ENCODE measurements around the gene GAS2L2.

GAS2L2 gene

DNA sequence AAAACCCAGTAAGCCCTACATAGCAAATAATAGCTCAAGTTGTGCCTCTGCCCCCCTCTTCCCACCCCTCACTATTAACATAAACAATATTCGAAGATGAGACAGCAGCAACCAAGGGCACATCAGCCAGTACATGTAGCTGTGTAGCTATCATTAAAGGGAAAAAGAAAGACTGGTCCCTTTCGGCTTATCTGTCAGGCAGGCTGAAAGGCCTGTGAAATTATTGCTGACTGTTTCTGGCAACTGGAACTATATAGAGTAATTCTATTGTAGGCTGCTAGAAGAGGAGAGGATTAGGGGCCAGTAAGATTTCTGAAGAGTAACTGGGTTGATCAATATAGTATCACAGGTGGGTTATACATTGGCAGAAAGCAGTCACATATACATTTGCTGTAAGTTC is 58.1 kb downstream of the GAS2L2 start:
- H3K36me3 ChIP-seq, result peaks cover 42% of the 10 kb centered on the region
- H3K9me3 ChIP-seq (ENCODE audit: severe bottlenecking), result no peaks in the 10 kb centered on the region
- DNase-seq, result no peak
- TF ChIP-seq, protein P1, sequence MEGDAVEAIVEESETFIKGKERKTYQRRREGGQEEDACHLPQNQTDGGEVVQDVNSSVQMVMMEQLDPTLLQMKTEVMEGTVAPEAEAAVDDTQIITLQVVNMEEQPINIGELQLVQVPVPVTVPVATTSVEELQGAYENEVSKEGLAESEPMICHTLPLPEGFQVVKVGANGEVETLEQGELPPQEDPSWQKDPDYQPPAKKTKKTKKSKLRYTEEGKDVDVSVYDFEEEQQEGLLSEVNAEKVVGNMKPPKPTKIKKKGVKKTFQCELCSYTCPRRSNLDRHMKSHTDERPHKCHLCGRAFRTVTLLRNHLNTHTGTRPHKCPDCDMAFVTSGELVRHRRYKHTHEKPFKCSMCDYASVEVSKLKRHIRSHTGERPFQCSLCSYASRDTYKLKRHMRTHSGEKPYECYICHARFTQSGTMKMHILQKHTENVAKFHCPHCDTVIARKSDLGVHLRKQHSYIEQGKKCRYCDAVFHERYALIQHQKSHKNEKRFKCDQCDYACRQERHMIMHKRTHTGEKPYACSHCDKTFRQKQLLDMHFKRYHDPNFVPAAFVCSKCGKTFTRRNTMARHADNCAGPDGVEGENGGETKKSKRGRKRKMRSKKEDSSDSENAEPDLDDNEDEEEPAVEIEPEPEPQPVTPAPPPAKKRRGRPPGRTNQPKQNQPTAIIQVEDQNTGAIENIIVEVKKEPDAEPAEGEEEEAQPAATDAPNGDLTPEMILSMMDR (IDR thresholded peaks at IDR 0.05; ENCODE audit: low read depth, low read length), result no peak
- H3K27me3 ChIP-seq (ENCODE audit: insufficient read depth, low read depth, severe bottlenecking), result no peaks in the 10 kb centered on the region
- H3K27ac ChIP-seq, result no peak overlapping the region
- H3K4me3 ChIP-seq (ENCODE audit: low read depth, low read length), result no peak overlapping the region

Data from WERI-Rb-1 (cell line).